Pancreas (tissue), 10 donors: ENCODE results near the gene RAD1. TPM values are rescaled to one million over a fixed set of nuclear protein-coding genes. Genes with fewer than 3 reads are reported as not detected.

ENCODE experiments used
- ATAC-seq, 4 donors: fragments of 200-7000 bp; cut with Tn5 transposase; one replicate each; pipeline versions ENCODE4 v1.8.0 to v1.9.1; 2020; ENCODE audit warnings: mild to moderate bottlenecking in 4 of 4, moderate library complexity in 4 of 4
- DNase-seq, 6 donors: peaks; one replicate each; pipeline ENCODE4 v3.0.0-alpha.2; 2020
- FAIRE-seq: peaks from 2 replicates; lab custom pipeline; 2012; peaks lifted over from hg19 to GRCh38; lab: Jason Lieb, UNC
- H3K27ac ChIP-seq, 4 donors: fragments of 200-600 bp; sonication (generic); 1 replicate in 3 of 4; 2 replicates in 1 of 4; pipeline versions ENCODE4 v1.5.0 to v1.8.0; 2020
- H3K27me3 ChIP-seq, 4 donors: fragments of 200-600 bp; one replicate each; pipeline ENCODE4 v1.8.0; 2021
- H3K36me3 ChIP-seq, 3 donors: fragments of 200-600 bp; sonication (generic) in 1 of 3; one replicate each; pipeline versions ENCODE4 v1.5.0 to v1.8.0; 2020 to 2021
- H3K4me1 ChIP-seq, 3 donors: fragments of 200-600 bp; one replicate each; pipeline ENCODE4 v1.8.0; 2021
- H3K4me3 ChIP-seq, 4 donors: fragments of 200-600 bp; sonication (generic) in 2 of 4; one replicate each; pipeline versions ENCODE4 v1.5.0 to v1.8.0; 2020 to 2021
- H3K9me3 ChIP-seq, 4 donors: fragments of 200-600 bp; one replicate each; pipeline ENCODE4 v1.8.0; 2021
- CTCF ChIP-seq, 4 donors: fragments of 200-600 bp; sonication (generic) in 3 of 4; IDR thresholded peaks; one replicate each; pipeline versions ENCODE4 v1.5.0 to v1.8.0; 2021; ENCODE audit warnings: antibody characterized with exemption in 4 of 4
- WGBS, 2 donors: extraction: QIAGEN DNeasy Blood & Tissue Kit; methylation state at CpG; one replicate each; pipeline ENCODE4 v1.1.7; 2013; 5-methylcytosine and 5-hydroxymethylcytosine counted together
- intact Hi-C, 3 donors: fragments of 100-400 bp; cut with DNase I; formaldehyde crosslinking; loops; one replicate each; pipeline versions ENCODE4 v1.11.1 to v1.14.2; 2022
- polyA plus RNA-seq, 2 donors: library from polyadenylated mRNA; stranded (reverse); fragments of 200-250 nt; gene quantifications; one replicate each; pipeline ENCODE4 v1.2.3, GENCODE V29; 2013
- total RNA-seq, 6 donors: library from RNA; stranded (reverse); fragmentation: NEBNext Ultra II Directional in 4 of 6; extraction: Animal tissue kit (Norgen Biotek cat#: 25700) in 4 of 6; gene quantifications; one replicate each; pipeline versions ENCODE4 v1.2.1 to v1.2.4, GENCODE V29; 2021 to 2023
- donor health status: healthy with polysubstance abuse.
- donor health status: DM: no; HTN: no; CAD: no; lungs with moderate emphysema.
- donor health status: DM: no; HTN: no; CAD: no.
- donor health status: control.
- donor health status: control.
- donor health status: Bipolar disorder and iron deficiency.
- donor health status: DM: yes; HTN: yes; CAD: no.
- donor health status: DM: no; HTN: no; CAD: no.
- donor health status: DM: no; HTN: no; CAD: no.
- donor health status: DM: yes; HTN: yes; CAD: no.

RAD1 gene
- total and polyA plus RNA-seq, 8 donors = 3.5 to 10.1 (median 5.8) TPM

GRCh38 chr5:34898258-34898895 is 16.9 kb downstream of the RAD1 start:
- H3K4me1 ChIP-seq = no peaks in the 10 kb centered on the region
- no peaks in the 10 kb centered on the region for H3K9me3 ChIP-seq
- 0% methylated on average over 3 of the region's 3 CpGs for whole genome bisulfite sequencing, 2 donors
- no peaks in the 10 kb centered on the region for H3K27me3 ChIP-seq
- ATAC-seq = peak; percentile 88 to 99 (median 97)
- no peak overlapping the region for H3K27ac ChIP-seq
- TF ChIP-seq CTCF (IDR thresholded peaks at IDR 0.05) = peak; percentile 66 to 83 (median 75)
- no peak overlapping the region for H3K4me3 ChIP-seq
- intact Hi-C loops = loop anchor here in 2 of 3 donors (5.0 to 10.0 kb wide), 2 partner anchors 384 to 416 kb away; no protein-coding TSS in a partner anchor
- peak; percentile 39 for FAIRE-seq
- peak in 5 of 6 donors; percentile 49 to 75 (median 52) for DNase-seq
- no peaks in the 10 kb centered on the region for H3K36me3 ChIP-seq

GRCh38 chr5:34897646-34898045 is 17.7 kb downstream of the RAD1 start:
- H3K27ac ChIP-seq = no peak overlapping the region
- FAIRE-seq (no peak), DNase-seq (no peak)

GRCh38 chr5:34895641-34896419 is 19.5 kb downstream of the RAD1 start:
- DNase-seq (no peak), FAIRE-seq (no peak)
- TF ChIP-seq CTCF (IDR thresholded peaks at IDR 0.05) = no peak

More at GRCh38 chr5:34897646-34898045, 17.7 kb downstream of the RAD1 start:
- Histone ChIP-seq H3K36me3 (no peaks in the 10 kb centered on the region), H3K4me1 (no peaks in the 10 kb centered on the region), H3K4me3 (no peak overlapping the region), H3K9me3 (no peaks in the 10 kb centered on the region), H3K27me3 (no peaks in the 10 kb centered on the region)
- intact Hi-C loops = loop anchor here in 2 of 3 donors (5.0 to 10.0 kb wide), 2 partner anchors 383 to 415 kb away; no protein-coding TSS in a partner anchor
- no peak for TF ChIP-seq CTCF (IDR thresholded peaks at IDR 0.05)
- no peak for ATAC-seq

GRCh38 chr5:34894716-34895115 is 20.6 kb downstream of the RAD1 start:
- no peak for ATAC-seq
- no peak for DNase-seq
- WGBS, 2 donors = 93% methylated on average over 1 of the region's 1 CpG
- Histone ChIP-seq H3K27ac (no peak overlapping the region), H3K4me1 (no peaks in the 10 kb centered on the region), H3K27me3 (no peaks in the 10 kb centered on the region), H3K36me3 (no peaks in the 10 kb centered on the region), H3K4me3 (no peak overlapping the region), H3K9me3 (no peaks in the 10 kb centered on the region)
- intact Hi-C loops = loop anchor here in 2 of 3 donors (5.0 to 10.0 kb wide), 2 partner anchors 380 to 412 kb away; no protein-coding TSS in a partner anchor
- no peak for FAIRE-seq
- TF ChIP-seq CTCF (IDR thresholded peaks at IDR 0.05) = no peak

More at GRCh38 chr5:34895641-34896419, 19.5 kb downstream of the RAD1 start:
- no peak overlapping the region for H3K27ac ChIP-seq
- H3K4me3 ChIP-seq = no peak overlapping the region
- H3K27me3 ChIP-seq = no peaks in the 10 kb centered on the region
- intact Hi-C loops = loop anchor here in 2 of 3 donors (5.0 to 10.0 kb wide), 2 partner anchors 381 to 414 kb away; no protein-coding TSS in a partner anchor
- no peaks in the 10 kb centered on the region for H3K9me3 ChIP-seq
- no peak for ATAC-seq
- no peaks in the 10 kb centered on the region for H3K36me3 ChIP-seq
- WGBS, 2 donors = 71 to 77% methylated on average over 2 of the region's 2 CpGs
- no peaks in the 10 kb centered on the region for H3K4me1 ChIP-seq
